NOMO-1 (cell line): ENCODE data around the gene TNRC6C.
"Not testable (repeated sequence)": the region's sequence is repeated elsewhere in the genome, so short reads cannot be mapped to it uniquely, and the experiment has no call there.

ENCODE experiments used
- DNase-seq, 2 experiments: peaks; one replicate each; lab custom pipeline; 2025; ENCODE audit not compliant: unreplicated experiment in 2 of 2; lab: John Stamatoyannopoulos, UW

The TNRC6C gene

GRCh38 chr17:78109489-78109761, 150.9 kb downstream of the TNRC6C start:
- no peak for DNase-seq

GRCh38 chr17:78110363-78111015, 152.0 kb downstream of the TNRC6C start:
- DNase-seq = no peak

GRCh38 chr17:78111016-78111726, 152.7 kb downstream of the TNRC6C start:
- no peak for DNase-seq

DNA sequence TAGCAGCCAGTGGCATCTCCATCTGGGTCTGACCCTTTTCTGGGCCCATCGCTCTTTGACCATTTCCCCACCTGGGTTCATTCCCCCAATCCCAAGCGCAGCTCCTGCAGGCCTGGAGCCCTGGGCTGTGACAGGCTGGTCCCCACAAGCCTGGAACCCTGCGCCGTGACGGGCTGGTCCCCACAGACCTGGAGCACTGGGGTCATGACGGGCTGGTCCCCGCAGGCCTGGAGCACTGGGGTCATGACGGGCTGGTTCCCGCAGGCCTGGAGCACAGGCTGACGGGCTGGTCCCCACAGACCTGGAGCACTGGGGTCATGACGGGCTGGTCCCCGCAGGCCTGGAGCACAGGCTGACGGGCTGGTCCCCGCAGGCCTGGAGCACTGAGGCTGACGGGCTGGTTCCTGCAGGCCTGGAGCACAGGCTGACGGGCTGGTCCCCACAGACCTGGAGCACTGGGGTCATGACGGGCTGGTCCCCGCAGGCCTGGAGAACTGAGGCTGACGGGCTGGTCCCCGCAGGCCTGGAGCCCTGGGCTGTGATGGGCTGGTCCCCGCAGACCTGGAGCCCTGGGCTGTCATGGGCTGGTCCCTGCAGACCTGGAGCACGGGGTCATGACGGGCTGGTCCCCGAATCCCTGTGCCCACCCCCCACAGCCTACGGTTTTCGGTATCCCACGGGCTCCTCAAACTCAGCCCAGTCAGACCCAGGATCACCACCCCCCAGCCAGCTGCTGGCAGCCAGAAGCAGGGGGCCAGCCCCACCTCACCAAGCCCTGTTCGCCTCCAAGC, 153.4 kb downstream of the TNRC6C start:
- no peak for DNase-seq

DNA sequence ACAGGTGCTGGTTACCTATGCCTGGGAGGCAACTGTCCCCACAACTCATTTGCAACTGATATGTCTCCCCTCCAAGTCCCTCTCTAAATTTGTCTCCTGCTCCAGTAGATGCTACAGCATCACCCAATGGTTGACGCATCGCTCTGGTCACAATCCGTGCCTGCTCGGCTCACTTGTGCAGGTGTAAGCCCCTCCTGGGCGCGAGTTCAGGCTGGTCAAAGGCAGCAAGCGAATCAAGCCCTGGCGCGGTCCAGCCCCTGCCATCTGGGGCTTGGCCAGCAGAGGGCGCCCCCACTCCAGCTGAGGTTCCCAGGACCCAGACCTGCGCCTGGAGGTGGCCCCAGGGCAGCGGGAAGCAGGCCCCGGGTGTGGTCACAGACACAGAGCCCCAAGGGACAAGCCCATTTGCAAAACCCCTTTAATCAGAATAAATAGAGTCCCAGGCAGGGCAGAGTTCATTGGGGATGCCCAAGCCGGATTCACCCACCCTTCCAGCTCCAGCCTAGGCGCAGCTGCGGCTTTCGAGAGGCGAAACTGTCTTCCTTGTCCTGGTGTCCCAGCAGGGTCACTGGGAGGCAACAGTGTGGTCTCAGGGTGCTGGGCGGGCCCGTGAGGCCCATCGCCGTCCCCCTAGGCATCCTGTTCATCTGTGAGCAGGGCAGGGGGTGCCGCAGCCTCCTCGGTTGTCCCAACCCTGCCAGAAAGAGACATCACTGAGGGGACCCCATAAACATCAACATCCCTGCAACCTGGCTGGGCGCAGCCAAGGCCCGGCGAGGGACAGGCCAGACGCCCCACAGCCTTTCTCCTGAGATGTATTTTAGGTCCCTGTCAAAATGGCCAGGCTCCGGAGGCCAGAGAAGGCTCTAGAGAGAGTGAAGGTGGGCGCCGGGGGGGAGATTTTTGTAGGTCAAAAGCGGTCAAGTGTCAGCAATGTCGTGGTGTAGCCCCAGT, 154.3 kb downstream of the TNRC6C start:
- peak; percentile 15 to 68 for DNase-seq

DNA sequence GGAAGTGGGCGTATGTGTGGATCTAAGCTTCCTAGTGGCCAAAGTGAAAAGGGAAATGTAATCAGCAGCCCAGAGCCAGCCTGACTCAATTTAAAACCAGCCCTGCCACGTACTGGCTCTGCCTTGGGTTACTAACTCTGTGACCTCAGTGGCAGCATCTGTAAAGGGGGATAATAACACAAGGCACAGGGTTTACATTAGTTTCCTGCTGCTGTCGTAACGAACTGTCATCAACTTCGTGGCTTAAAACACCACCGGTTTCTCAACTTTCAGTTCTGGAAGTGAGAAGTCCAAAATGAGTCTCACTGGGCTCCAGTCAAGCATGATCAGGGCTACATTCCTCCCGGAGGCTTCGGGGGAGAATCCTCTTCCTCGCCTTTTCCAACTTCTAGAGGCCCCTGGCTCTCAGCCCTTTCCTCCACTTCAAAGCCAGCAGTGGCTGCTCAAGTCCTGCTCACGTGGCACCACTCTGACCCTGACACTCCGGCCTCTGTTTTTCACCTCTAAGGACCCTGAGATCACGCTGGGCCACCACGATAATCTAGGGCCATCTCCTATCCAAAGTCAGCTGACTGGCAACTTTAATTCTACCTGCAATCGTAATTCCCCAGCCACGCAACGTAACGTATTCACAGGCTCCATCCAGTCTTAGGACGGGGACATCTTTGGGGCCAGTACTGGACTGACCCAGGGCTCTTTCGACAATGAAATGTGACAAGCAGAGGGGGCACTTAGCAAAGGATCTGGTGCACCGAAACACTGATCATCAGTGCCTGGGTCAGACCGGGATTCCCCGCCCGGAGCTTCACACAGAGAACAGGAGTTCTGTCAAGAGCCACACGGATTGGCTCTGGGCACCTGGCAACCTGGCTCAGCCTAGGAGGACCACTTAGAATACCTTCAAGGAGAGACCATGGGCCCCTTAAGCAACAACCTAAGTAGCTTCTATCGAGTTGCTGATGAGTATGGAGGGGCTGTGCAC, 155.6 kb downstream of the TNRC6C start:
- no peak for DNase-seq

- DNase-seq = no peak
Measured at GRCh38 chr17:78114831-78115723, 156.6 kb downstream of the TNRC6C start.

- DNase-seq = not testable (repeated sequence)
Measured at GRCh38 chr17:78115803-78116202, 157.3 kb downstream of the TNRC6C start.

- no peak for DNase-seq
Measured at GRCh38 chr17:78116411-78116810, 157.9 kb downstream of the TNRC6C start.

DNA sequence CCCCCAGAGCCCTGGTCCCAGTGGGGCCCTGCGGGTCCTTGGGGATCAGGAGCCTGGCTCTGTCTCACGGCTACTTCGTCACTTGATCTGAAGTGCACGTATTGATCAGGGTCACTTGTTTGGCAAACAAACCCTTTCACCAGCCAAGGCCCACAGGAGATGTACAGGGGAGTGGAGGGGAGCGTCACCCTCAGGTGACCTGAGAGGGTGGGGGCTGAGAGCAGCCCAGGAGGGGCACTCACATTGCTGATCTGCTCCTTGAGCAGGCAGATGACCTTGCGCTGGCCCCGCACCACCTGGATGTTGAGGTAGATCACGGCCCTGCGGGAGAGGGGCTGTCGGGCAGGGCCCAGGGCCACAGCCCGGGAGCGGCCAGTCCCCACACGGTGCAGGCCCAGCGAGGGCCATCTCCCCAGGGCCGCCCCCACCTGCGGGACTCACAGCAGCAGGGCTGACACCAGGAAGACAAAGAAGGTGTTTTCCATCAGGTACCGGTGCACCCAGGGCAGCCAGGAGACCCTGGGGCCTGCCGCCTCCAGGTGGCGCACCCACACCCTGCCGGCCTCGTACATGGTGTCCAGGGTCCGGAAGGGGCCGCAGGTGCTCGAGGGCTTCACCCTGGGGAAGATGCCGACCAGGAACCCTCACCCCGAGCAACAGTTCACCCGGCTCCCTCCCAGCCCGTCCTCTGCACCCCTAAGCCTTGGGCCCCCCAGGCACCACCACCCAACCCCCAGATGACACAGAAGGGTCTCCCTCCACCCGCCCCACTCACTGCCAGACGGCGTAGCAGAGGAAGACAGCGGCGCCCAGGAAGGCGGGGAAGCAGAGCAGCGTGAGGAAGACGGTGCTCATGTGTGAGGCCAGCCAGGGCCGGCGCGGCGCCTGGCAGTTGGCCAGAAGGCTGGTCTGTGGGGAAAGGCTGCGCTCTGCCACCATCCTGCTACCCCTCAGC, 158.8 kb downstream of the TNRC6C start:
- no peak for DNase-seq

- no peak for DNase-seq
Measured at GRCh38 chr17:78118801-78119241, 160.3 kb downstream of the TNRC6C start.

DNA sequence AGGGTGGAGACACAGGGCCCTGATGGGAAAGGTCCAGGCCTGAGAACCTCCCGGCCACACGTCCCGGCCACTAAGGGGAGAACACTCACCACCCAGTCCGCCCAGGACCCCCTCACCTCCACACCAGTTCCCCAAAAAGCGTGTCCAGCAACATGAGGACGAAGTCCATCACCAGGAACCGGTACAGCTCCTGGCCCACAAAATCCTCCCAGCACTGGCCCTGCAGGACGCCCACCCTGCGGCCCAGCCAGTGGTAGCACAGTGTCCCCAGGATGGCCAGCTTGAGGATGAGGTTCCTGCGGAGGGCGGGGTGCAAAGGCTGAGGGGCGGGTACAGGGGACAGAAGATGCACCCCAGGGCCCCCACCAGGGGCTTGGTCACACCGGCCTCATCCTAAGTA, 162.0 kb downstream of the TNRC6C start:
- no peak for DNase-seq

- no peak for DNase-seq
Measured at GRCh38 chr17:78120971-78121800, 162.7 kb downstream of the TNRC6C start.

DNA sequence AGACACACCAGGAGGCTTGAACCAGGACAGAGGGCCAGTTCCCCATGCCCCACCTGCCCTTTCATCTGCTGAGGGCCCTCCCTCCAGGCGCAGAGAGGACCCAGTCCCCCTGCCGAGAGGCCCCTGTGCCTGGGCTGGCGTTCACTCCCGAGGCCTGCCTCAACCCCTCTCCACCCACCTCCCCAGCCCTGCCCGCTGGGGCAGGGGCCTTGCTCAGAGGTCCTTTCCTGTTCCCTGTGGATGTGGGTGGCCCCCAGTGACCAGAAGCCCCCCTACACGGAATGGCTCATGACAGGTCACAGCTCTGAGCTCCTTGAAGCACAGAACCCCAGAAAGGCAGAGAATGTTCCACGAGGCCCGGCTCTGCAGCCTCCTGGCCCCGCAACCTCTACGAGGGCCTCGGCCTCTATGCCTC, 163.3 kb downstream of the TNRC6C start:
- no peak for DNase-seq

GRCh38 chr17:78122216-78122930, 163.9 kb downstream of the TNRC6C start:
- no peak for DNase-seq

DNA sequence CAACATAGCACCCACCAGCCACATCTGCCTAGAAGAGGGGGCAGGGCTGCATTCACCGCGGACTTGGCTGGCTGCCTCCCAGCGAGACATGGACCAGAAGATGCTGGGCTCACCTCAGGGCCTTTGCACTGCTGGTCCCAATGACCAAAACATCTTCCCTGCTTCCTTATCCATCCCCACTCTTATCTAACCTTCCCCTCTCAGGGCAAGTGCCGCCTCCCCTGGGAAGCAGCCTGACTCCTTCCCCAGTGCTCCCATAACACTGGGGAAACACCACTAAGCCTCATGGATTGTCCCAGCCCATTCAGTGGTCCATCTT, 164.4 kb downstream of the TNRC6C start:
- no peak for DNase-seq
